ENCODE data around the gene NAV3. TPM values are rescaled to one million over a fixed set of nuclear protein-coding genes. Genes with fewer than 3 reads are reported as not detected.

NAV3 gene
- total RNA-seq, 1 donor from 2014 or later: not detected

DNA sequence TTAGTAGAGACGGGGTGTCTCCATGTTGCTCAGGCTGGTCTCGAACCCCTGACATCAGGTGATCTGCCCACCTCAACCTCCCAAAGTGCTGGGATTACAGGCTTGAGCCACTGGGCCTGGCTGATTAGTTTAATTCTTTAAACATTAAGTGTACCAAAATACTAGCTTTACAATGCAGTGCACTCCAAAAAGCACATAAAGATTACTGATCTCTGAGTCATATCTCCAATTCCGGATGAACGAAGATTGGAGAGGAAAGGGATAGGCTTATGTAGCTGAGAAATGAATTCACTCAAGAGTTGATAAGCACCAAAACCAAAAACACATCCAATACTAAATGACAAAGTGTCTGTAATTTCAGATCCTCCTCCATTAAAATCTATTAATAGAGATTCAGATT lies 15.1 kb downstream of the NAV3 start:
- intact Hi-C loops (cut with micrococcal nuclease): no loop called here

DNA sequence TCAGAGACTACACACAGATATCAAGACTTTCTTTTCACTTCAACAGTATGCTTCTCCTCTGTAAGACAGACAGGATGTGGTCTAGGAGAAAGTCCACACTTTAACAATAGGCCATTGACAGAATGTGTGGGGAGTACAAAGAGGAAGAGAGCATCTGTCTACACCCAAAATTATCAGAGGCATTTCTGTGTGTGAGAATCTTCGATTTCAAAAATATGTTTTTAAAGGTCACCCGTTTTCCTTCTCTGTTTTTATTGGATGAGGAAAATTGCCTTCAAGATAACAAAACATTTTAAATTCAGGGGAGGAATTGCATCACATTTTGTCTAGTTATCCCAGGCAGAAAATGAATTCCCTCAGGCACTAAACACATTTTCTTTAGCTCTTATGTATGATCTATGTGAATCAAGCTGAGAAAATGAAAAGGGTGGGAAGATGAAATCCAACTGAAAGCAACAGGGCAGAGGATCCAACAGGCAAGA lies 16.4 kb downstream of the NAV3 start:
- intact Hi-C loops (cut with micrococcal nuclease): no loop called here

DNA sequence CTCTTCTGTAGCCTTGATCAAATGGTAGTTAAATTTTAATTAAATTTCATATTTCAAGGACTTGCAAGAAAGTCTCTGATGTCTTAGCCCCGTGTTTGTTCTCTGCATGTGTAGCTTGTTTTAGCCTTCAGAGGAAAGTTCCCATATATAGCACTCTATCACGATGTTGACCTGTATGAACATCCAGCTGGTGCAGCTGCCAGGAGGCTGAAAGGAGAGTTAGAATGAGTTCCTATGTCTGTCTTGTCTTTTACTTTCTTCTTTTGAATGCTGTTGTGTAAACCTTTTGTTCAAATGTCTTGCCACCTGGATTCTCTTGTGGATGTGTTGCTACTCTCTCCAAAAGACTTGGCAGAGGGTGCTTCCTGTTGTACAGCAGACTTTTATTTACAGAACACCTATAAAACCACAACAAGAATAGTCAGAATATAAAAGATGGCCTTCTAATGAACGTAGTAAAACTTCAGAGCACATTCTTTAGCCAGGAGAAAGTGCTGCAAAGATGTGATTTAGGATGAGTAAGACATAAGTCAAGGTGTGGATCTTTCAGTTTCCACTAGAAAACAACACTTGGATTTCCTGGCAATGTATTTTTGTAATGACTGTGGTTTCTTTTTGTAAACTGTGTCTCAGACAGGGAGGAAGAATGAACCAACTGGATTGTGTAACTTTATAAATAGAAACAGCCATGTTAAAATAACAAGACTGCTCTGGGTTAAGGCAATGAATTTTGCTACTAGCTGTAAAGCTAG lies 17.2 kb downstream of the NAV3 start:
- intact Hi-C loops (cut with micrococcal nuclease): no loop called here

DNA sequence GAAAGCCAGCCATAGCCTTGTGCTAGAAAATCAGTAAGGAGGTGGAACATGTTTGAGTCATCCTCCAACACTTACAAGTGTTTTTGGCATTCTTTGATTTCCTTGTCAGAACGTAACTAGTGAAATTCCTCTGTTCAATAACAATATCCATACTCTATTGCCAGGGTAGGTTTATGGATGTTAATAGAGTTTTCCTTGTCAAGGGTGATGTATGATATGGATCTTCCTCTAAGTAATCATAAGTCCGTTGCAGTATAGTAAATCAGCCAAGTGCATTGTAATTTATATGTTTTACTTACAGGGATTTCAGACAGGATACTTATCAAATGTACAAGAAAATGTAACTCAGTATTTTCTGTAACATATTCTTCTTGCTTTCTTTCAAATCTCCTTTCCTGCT lies 19.4 kb downstream of the NAV3 start:
- intact Hi-C loops (cut with micrococcal nuclease): no loop called here

DNA sequence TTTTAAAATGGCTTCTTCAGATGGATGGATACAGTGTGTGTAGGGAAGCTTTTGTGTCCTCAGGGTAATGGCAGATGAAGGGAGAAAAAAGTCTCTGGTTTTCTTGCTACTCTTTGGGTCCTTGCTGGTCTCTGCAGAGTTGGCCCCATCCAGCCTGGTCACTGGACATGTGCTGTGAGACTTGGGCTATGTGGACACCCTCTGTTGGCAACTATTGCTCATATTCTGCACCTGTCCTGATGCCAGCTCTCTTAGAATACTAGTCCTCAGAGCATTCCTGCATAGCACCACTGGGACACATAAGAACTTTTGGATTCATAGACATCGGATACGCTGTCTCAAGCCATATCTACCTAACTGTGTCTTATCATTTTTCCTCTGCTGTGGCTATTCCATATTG lies 20.0 kb downstream of the NAV3 start:
- intact Hi-C loops (cut with micrococcal nuclease): no loop called here

DNA sequence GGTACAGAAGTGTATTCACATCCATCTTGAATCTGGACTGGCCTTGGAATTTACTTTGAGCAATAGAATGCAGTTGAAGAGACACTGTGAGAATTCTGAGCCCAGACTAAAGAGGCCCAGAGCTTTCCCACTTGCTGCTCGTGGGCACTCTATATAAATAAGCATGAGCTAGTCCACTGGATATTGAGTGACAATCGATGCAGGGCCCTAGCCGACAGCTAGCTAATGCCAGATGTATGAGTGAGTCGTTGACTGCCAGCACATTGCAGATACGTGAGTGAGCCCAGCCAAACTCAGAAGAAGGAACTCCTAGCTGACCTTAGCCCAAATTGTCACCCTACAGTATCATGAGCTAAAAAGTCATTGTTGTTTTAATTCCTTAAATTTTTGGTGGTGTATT lies 24.9 kb downstream of the NAV3 start:
- intact Hi-C loops (cut with micrococcal nuclease): no loop called here

DNA sequence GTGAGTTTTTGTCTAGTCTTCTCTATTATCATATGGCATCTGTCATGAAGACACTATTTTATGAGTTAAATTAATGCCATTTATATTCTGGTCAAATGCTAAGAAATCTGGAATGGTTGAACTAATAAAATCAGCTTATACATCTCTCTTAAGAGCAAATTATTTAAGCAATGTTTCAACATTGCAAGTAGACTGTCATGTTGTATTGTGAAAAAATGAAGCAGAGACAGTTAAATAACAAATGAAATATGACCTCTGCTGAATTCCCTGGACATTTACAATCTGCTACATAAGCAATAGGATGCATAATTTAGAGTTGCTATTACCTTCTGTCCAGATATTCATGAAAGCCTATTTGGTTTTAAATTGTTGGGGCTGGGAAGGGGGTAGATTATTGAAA lies 30.6 kb downstream of the NAV3 start:
- intact Hi-C loops (cut with micrococcal nuclease): no loop called here

DNA sequence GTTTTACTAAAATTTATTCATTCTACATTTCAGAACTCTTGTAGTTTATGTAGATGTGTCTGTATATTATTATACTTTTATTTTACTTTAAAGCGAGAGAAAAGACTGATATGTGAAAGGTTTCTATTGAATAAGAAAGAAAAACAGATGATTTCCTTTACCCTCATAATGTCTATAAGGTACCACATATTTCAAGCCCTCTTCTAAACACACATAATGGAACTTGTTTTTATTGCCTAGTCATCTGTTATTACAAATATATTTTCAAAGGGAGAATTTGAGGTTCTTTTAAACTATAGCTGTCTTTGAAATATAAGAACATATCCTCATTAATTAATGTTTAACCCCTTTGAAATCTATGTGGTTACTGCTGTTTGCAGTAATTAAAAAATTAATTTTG lies 34.5 kb downstream of the NAV3 start:
- intact Hi-C loops (cut with micrococcal nuclease): no loop called here

DNA sequence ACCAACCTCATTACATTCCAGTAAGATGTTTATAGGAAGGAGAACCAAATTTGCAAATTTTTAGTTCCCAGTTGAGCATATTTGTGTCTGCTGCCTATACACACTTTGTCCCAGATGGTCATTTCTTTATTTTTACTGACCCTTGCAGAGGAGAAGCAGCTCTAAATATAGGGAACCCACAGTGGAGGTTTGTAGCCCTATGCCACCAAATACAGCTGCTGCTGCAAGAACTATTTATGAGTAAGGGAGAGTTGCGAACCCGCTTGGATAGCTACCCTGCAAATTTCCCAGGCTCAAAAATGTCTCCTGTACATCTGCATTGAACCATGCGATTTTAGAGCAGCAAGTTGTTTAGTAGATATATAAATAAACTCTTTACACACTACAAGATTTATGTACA lies 48.2 kb downstream of the NAV3 start:
- intact Hi-C loops (cut with micrococcal nuclease): no loop called here

DNA sequence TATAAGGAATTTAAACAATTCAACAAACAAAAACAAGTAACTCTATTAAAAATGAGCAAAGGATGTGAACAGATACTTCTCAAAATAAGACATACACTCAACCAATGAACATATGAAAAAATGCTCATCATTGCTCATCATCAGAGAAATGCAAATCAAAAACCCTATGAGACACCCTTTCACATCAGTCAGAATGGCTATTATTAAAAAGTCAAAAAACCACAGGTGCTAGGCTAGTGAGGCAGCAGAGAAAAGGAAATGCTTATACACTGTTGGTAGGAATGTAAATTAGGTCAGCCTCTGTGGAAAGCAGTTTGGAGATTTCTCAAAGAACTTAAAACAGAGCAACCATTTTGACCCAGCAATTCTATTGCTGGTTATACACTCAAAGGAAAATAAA lies 52.0 kb downstream of the NAV3 start:
- intact Hi-C loops (cut with micrococcal nuclease): no loop called here

DNA sequence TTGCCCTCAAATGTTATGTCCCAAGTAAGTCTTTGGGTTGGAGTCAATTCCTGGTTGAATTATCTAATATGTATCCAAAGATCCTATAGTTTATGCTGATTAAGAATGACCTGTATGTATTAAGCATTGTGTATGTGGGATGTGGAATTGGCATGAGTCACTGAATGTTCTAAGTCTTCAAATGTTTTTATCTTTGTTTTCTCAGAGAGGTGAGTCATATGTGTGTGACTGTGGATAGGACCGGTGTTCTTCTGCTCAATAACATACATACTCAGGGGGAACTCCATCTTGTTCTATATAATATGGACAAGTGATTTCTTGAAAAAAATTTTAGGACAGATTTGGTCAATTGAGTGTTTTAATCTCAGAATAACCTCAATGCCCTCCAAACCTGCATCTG lies 57.9 kb downstream of the NAV3 start:
- intact Hi-C loops (cut with micrococcal nuclease): no loop called here

DNA sequence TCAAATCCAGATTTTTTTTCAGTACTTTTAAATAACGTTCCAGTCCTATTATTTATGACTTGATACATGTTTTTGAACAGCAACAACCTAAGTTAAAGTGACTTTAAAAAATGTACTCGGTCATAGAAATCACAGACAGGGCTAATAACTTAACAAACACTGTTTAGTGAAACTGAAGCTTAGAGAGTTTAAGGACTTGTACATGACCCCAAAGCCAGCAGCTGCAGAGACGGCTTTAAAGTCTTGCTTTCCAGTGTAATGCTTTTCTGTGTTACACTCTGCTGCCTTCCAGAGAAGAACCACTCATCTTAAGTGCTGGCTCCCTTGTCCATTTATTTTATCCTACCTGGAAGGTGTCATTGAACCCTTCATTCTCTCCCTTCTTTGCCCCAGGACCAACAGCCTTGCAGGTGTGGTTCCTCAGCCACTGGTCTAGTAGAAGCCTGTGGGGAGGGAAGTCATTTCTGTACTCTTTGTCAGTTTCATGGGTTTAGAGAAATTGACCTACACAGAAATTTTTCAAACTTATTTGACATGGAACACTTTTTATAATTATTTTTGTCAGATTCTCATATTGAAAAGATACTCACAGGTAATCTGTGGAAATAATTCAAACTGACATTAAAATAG lies 60.9 kb downstream of the NAV3 start:
- intact Hi-C loops (cut with micrococcal nuclease): no loop called here

DNA sequence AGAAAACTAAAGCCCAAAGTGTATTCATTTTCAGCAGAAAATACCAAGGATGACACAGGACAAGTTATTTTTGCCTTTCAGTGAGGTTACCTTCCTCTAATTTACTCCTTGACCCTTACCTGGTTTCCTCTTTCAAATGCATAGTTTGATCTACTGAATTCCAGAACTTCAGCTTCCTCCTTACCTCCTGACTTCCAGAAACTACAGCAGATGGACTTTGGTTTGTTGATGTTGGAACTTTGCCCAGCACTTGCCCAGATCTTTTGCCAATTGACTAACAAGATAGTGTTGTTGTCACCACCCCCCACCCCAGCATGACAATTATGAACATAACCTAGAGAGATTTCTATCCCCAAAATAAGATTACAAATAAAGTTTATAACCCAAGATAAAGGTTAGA lies 63.2 kb downstream of the NAV3 start:
- intact Hi-C loops (cut with micrococcal nuclease): no loop called here

DNA sequence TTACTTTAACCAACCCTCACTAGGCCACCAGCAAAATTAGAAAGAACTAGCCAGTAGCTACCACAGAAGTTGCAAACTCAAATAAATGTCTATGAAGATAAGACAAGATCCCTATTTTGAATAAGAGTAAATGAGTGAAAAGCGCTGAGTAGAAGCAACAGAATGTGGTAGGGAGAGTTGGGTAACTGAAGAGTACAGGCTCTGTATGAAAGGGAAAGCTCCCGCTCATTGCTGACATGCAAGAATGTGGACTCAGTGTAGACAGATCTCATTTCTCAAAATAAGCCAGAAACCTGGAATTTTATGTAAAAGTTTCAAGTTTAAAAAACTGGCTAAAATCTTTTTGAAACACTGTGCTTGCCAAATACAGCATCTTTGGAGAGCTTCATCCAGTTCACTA lies 63.9 kb downstream of the NAV3 start:
- intact Hi-C loops (cut with micrococcal nuclease): no loop called here

DNA sequence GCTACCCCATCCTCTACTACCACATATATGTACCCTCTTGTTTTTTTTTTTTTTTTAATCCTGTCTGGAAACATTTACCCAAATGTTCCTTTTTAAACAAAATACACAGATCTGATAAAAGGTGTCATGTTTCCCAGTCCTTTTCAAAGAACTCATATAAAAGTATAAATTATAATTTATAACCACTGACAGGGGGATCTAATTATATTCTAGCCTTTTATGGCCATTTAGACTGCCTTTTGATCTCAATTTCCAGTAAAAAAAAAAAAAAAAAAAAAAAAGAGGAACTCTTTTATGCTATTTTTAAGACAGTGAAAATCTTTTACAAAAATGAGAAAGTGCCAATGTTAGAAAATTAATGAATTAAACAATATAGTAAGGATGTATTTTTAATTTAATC lies 65.0 kb downstream of the NAV3 start:
- intact Hi-C loops (cut with micrococcal nuclease): no loop called here

DNA sequence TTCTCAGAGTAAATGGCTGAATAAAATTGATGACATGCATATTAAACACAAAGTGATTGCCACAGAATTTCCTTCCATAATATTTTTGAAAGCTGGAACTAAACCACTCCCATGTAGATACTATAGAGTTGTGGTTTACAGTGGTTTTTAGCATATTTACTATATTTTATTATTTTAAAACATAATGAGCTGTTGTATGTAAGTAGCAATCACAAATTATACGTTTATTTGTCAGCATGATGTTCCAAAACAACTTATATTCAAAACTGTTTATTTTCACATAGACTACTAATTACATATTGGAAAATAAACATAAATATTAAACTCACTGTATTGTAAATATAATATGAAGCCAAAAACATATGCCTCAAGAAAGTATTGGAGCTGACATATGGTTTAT lies 77.2 kb downstream of the NAV3 start:
- intact Hi-C loops (cut with micrococcal nuclease): no loop called here

DNA sequence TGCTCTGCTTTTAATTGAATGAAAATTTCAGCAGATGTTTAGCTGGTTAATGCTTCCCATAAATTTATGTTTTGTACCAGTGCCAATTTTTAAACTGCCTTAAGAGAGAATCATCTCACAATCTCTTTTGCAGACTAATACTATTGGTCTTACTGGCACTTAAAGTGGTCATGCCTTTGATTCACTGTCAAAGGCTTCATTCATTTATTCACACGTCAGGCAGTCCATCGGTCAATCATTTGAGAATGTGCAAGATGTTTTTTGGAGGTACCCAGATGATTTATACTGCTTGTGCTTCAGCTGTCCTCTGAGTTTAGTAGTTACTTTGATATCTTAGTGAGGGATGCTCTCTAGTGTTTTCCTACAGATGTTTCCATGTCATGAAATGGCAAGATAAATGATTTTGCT lies 83.4 kb downstream of the NAV3 start:
- intact Hi-C loops (cut with micrococcal nuclease): no loop called here

DNA sequence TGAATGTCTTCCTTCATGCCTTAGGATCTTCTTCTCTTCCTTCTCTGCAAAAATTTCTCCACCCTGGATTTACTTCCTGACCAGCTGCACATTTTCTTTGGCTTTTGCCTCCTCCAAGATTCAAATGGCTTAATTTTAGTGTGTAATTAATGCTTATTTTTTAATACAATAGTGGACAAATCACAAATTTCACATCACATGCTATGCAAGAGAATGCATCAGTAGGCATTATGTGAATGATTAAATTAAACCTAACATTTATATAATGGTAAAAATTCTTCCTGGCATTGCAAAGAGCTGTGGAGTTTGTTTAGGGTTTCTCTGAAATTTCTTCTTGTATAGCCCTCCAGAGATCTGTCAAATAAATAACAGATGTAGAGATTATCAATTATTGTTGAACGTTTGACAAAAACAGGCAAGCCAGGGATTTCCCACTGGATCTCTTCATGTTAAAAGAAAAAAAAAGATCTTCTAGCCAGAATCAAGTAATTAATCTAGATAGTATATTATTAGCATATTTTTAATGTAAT lies 84.4 kb downstream of the NAV3 start:
- intact Hi-C loops (cut with micrococcal nuclease): no loop called here

DNA sequence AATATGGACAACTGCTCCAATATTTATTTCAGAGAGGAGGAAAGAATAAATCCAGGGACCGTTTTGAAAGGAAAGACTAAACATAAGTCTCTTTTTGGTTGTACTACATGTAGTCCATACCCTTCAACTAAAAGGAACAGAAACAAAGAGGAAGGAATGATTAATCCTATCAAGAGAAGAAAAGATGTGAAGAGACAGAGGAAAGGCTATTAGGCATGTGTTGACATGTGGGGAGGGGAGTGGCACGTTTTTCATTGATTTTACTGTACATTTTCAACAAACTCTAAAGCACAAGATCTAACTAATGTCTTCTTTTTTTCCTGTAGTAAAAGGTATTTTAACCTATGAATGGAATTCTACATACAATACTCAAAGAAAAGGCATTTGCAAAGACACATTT lies 85.6 kb downstream of the NAV3 start:
- intact Hi-C loops (cut with micrococcal nuclease): no loop called here

DNA sequence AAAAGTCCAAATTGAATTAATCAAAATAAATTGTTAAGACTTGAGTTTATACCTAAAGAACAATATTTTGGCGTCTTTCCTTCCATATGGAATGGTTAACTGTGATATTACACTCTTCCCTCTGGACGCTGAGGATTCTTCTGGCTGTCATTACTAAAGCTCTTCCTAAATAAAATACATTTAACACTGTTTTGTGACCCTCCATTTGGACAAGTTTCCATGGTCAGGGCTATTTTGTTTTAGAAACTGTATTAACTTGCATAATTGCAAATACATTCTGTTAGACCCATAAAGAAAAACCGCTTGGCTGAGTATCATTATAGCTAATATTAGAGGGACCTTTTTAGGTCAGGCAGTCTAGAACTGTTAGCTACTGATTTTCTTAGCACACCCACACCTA lies 87.4 kb downstream of the NAV3 start:
- intact Hi-C loops (cut with micrococcal nuclease): no loop called here

DNA sequence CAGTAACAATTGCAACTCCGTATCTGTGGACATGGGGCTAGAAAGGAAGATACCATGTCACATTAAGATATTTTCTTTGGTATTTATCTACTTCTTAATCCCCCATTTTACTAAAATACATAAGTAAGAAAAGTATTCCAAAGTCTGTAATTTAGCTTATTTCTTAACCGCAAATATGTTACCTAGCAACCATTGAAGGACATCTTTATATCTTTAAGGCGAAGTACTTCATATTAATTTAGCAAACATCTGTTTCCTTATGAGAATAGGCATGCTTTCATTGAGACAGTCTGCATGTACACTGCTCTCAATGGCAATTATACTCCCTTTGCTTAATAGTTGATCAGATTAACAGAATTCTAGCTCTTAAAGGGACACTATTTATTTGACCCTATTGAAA lies 88.8 kb downstream of the NAV3 start:
- intact Hi-C loops (cut with micrococcal nuclease): no loop called here

DNA sequence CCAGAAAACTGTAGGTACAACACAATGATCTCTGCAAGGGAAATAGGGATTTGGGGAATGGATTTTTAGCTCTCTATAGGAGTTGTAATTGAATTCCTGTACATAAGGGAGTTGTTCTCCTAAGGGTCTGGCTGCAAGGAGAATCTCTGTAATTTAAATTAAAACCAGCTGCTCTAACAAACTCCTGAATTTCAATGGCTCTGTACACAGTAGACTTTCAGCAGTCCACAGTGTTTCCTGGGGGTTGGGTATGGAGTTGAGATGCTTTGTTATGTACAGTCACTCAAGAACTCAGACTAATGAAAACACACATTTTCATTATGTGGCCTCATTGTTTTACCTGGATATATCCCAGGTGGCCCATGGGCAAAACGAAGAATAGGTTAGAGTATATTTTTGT lies 93.2 kb downstream of the NAV3 start:
- intact Hi-C loops (cut with micrococcal nuclease): loop anchor here (2.0 kb wide), 1 partner anchor 875 kb away; no protein-coding TSS in a partner anchor

DNA sequence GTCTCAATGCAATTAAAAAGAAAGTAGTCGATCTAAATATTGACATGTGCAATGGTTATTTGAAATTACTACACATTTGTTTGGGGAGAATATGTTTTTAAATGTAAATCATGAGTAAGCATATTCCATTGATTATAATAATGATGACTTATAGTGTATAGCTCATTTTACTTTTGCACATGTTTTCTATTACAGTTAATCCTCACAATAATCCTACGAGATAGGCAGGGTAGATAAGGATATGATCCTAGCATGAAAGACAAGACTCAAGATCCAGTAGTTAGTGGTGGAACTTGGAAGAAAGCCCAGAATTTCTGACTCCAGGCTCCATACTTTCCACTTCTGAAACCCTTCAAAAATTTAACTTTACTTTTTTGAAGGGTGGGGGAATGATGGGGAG lies 94.0 kb downstream of the NAV3 start:
- intact Hi-C loops (cut with micrococcal nuclease): loop anchor here (1.0 to 5.0 kb wide), 3 partner anchors 200 to 1302 kb away; no protein-coding TSS in a partner anchor

All from T-helper 1 cell treated with Interleukin-12 subunit alpha and Interleukin-12 subunit beta and Interleukin-4 antibody, amounts not matched to agents 30 ng/mL and 1 ng/mL, for 36 hours (primary cell).